GM12878 (cell line): ENCODE results near the gene HTRA3.

ENCODE experiments used
- CEBPB ChIP-seq, 2 experiments: fragments of 150-350 bp in 1 of 2; IDR thresholded peaks; 2 replicates each; pipeline ENCODE4 v1.6.1; 2012 to 2014; ENCODE audit warnings: low read depth in 2 of 2, low read length in 2 of 2, borderline replicate concordance in 1 of 2, inconsistent platforms in 1 of 2
- NKRF ChIP-seq: fragments of 450-650 bp; conservative IDR thresholded peaks from 2 replicates; pipeline ENCODE4 v1.6.1; 2017; ENCODE audit warnings: mild to moderate bottlenecking, moderate library complexity

GRCh38 chr4:8282134-8282641 is 12.6 kb downstream of the HTRA3 start:
- TF ChIP-seq CEBPB (IDR thresholded peaks at IDR 0.05; ENCODE audit: borderline replicate concordance in 1 of 2, low read depth in 2 of 2, low read length in 2 of 2) (no peak), NKRF (no peak)
